IMR-90 (cell line): Measurements from ENCODE around the gene PTGER2. TPM values are rescaled to one million over a fixed set of nuclear protein-coding genes. Genes with fewer than 3 reads are reported as not detected.

Experiments used
- ATAC-seq: fragments of 200-7000 bp; cut with Tn5 transposase; 2 replicates; pipeline ENCODE4 v1.9.1; 2020; ENCODE audit warnings: low read depth, mild to moderate bottlenecking, moderate library complexity
- BruUV-seq: library from RNA; stranded (reverse); fragments of 400-500 nt; replicated peaks from 2 replicates; lab custom pipeline; 2021; lab: Mats Ljungman, UMichigan
- CTCF ChIA-PET: fragments of 300-600 bp; formaldehyde crosslinking; extraction: SDS; loops from one replicate; lab custom pipeline; 2021; ENCODE audit warnings: antibody characterized with exemption; lab: Yijun Ruan, JAX
- POLR2A ChIA-PET: fragments of 300-600 bp; sonication (Branson Sonifier 250); formaldehyde crosslinking; loops from one replicate; lab custom pipeline; 2022; ENCODE audit warnings: antibody characterized with exemption; ENCODE audit not compliant: unreplicated experiment; lab: Charles Lee
- DNase-seq: peaks from one replicate; pipeline ENCODE4 v3.0.0; 2013
- H2AFZ ChIP-seq: replicated peaks from 2 replicates; pipeline ENCODE3; 2013; ENCODE audit warnings: low read length, mild to moderate bottlenecking; ENCODE audit not compliant: poor library complexity
- H2AK5ac ChIP-seq: 2 replicates; pipeline ENCODE4 v1.6.1; 2013; ENCODE audit warnings: low read depth, low read length, inconsistent platforms
- H2AK9ac ChIP-seq: replicated peaks from 2 replicates; pipeline ENCODE3; 2013; ENCODE audit warnings: mild to moderate bottlenecking, low read depth, low read length, moderate library complexity; ENCODE audit not compliant: poor library complexity
- H2BK120ac ChIP-seq: 2 replicates; pipeline ENCODE4 v1.6.1; 2013; ENCODE audit warnings: low read depth, low read length, inconsistent platforms
- H2BK15ac ChIP-seq: 3 replicates; pipeline ENCODE4 v1.6.1; 2013; ENCODE audit warnings: low read depth, low read length, inconsistent platforms
- H2BK20ac ChIP-seq: 2 replicates; pipeline ENCODE4 v1.6.1; 2013; ENCODE audit warnings: low read depth, mild to moderate bottlenecking, inconsistent platforms, low read length, moderate library complexity
- H2BK5ac ChIP-seq: 2 replicates; pipeline ENCODE4 v1.6.1; 2013; ENCODE audit warnings: mild to moderate bottlenecking, low read depth, low read length, inconsistent platforms; ENCODE audit not compliant: poor library complexity, severe bottlenecking
- H3K14ac ChIP-seq: replicated peaks from 2 replicates; pipeline ENCODE4 v1.6.1; 2013; ENCODE audit warnings: low read depth, low read length, inconsistent platforms
- H3K18ac ChIP-seq: 2 replicates; pipeline ENCODE4 v1.6.1; 2013; ENCODE audit warnings: low read depth, low read length, control low read depth
- H3K23ac ChIP-seq: 2 replicates; pipeline ENCODE4 v1.6.1; 2013; ENCODE audit warnings: low read depth, low read length, inconsistent platforms
- H3K27ac ChIP-seq: 2 replicates; pipeline ENCODE4 v1.5.1; 2013; ENCODE audit warnings: mild to moderate bottlenecking, control low read depth, low read length; ENCODE audit not compliant: insufficient read depth
- H3K27me3 ChIP-seq: 2 replicates; pipeline ENCODE4 v1.6.1; 2013; ENCODE audit warnings: low read length; ENCODE audit not compliant: control insufficient read depth, insufficient read depth
- H3K36me3 ChIP-seq: 2 replicates; pipeline ENCODE4 v1.6.1; 2013; ENCODE audit warnings: low read length, mixed read lengths; ENCODE audit not compliant: control insufficient read depth, insufficient read depth
- H3K4ac ChIP-seq: 2 replicates; pipeline ENCODE4 v1.6.1; 2013; ENCODE audit warnings: low read depth, low read length, inconsistent platforms
- H3K4me1 ChIP-seq: 2 replicates; pipeline ENCODE4 v1.6.1; 2013; ENCODE audit warnings: low read length, mixed read lengths; ENCODE audit not compliant: control insufficient read depth, insufficient read depth
- H3K4me2 ChIP-seq: 2 replicates; pipeline ENCODE4 v1.6.1; 2013; ENCODE audit warnings: low read depth, mild to moderate bottlenecking, control low read depth, low read length, moderate library complexity
- H3K4me3 ChIP-seq: 2 replicates; pipeline ENCODE4 v1.5.1; 2013; ENCODE audit warnings: low read depth, mild to moderate bottlenecking, control low read depth, low read length, moderate library complexity; ENCODE audit not compliant: insufficient read depth
- H3K56ac ChIP-seq: 2 replicates; pipeline ENCODE4 v1.6.1; 2013; ENCODE audit warnings: low read length, inconsistent platforms; ENCODE audit not compliant: insufficient read depth; ENCODE audit errors: extremely low read depth
- H3K79me1 ChIP-seq, 2 experiments: 2 replicates each; pipeline ENCODE4 v1.6.1; 2013; ENCODE audit warnings: low read length in 2 of 2, inconsistent platforms in 1 of 2, low read depth in 1 of 2
- H3K9ac ChIP-seq: 2 replicates; pipeline ENCODE4 v1.6.1; 2013; ENCODE audit warnings: low read depth, low read length, control low read depth
- H3K9me1 ChIP-seq: 2 replicates; pipeline ENCODE4 v1.6.1; 2013; ENCODE audit warnings: low read length, inconsistent platforms; ENCODE audit not compliant: insufficient read depth
- H3K9me3 ChIP-seq: 2 replicates; pipeline ENCODE4 v1.6.1; 2013; ENCODE audit warnings: low read length; ENCODE audit not compliant: control insufficient read depth, insufficient read depth
- H4K20me1 ChIP-seq: 2 replicates; pipeline ENCODE4 v1.6.1; 2013; ENCODE audit warnings: low read length, inconsistent platforms; ENCODE audit not compliant: insufficient read depth
- H4K5ac ChIP-seq: 2 replicates; pipeline ENCODE4 v1.6.1; 2013; ENCODE audit warnings: mild to moderate bottlenecking, low read depth, low read length, control low read depth
- H4K8ac ChIP-seq, 2 experiments: 2 replicates each; pipeline ENCODE4 v1.6.1; 2013; ENCODE audit warnings: low read depth in 2 of 2, low read length in 2 of 2, control low read depth in 1 of 2, inconsistent platforms in 1 of 2
- H4K91ac ChIP-seq: 2 replicates; pipeline ENCODE4 v1.6.1; 2013; ENCODE audit warnings: low read depth, low read length, inconsistent platforms; ENCODE audit not compliant: insufficient read depth
- CEBPB ChIP-seq: IDR thresholded peaks from 2 replicates; pipeline ENCODE4 v1.6.1; 2012; ENCODE audit warnings: low read depth, low read length, improper control_type of control experiment
- CHD1 ChIP-seq: IDR thresholded peaks from 2 replicates; pipeline ENCODE4 v1.6.1; 2012; ENCODE audit warnings: low read depth, low read length, improper control_type of control experiment
- MAZ ChIP-seq: IDR thresholded peaks from 2 replicates; pipeline ENCODE4 v1.6.1; 2012; ENCODE audit warnings: low read depth, mild to moderate bottlenecking, low read length, improper control_type of control experiment, moderate library complexity, borderline replicate concordance
- RCOR1 ChIP-seq: IDR thresholded peaks from 2 replicates; pipeline ENCODE4 v1.6.1; 2012; ENCODE audit warnings: mild to moderate bottlenecking, low read length, improper control_type of control experiment; ENCODE audit not compliant: insufficient replicate concordance
- RFX5 ChIP-seq: IDR thresholded peaks from 2 replicates; pipeline ENCODE4 v1.8.0; 2012; ENCODE audit warnings: low read depth, mild to moderate bottlenecking, low read length, moderate library complexity
- WGBS, 2 experiments: methylation state at CpG; one replicate each; pipeline versions ENCODE4 v1.1.5 to v1.1.7; 2013; ENCODE audit warnings: missing lambda C conversion rate in 2 of 2; ENCODE audit not compliant: insufficient read length in 1 of 2; ENCODE audit errors: extremely low coverage in 2 of 2; 5-methylcytosine and 5-hydroxymethylcytosine counted together
- dilution Hi-C: fragments of 300-500 bp; cut with HindIII; formaldehyde crosslinking; loops from one replicate; pipeline ENCODE4 v1.14.3; 2018; ENCODE audit warnings: low sequenced_read_pairs; ENCODE audit not compliant: unreplicated experiment
- in situ Hi-C: fragments of 300-500 bp; cut with MboI; formaldehyde crosslinking; loops from 3 replicates; pipeline ENCODE4 v1.14.3; 2019; ENCODE audit warnings: low sequenced_read_pairs, inconsistent platforms, mixed read lengths
- intact Hi-C: fragments of 100-400 bp; cut with micrococcal nuclease; formaldehyde crosslinking; loops from 2 replicates; pipeline ENCODE4 v1.10.0; 2022
- polyA plus RNA-seq, 3 experiments: library from polyadenylated mRNA; depleted of rRNA; stranded (reverse); fragments of >200 nt; gene quantifications; 2 replicates each; pipeline ENCODE4 v1.2.3, GENCODE V29; 2012; ENCODE audit warnings: low replicate concordance in 1 of 3
- total RNA-seq: library from RNA; depleted of rRNA; stranded (reverse); fragments of >200 nt; gene quantifications from 2 replicates; pipeline ENCODE4 v1.2.3, GENCODE V29; 2012
- TF ChIP-seq, protein P1 (sequence below): conservative IDR thresholded peaks from 2 replicates; pipeline ENCODE4 v1.5.1; 2012; ENCODE audit warnings: mild to moderate bottlenecking, low read depth, low read length, improper control_type of control experiment

The PTGER2 gene
- total and polyA plus RNA-seq, 2 of the 4 experiments (the other 2 are of a cell fraction) = 24.7 to 58.5 TPM

DNA sequence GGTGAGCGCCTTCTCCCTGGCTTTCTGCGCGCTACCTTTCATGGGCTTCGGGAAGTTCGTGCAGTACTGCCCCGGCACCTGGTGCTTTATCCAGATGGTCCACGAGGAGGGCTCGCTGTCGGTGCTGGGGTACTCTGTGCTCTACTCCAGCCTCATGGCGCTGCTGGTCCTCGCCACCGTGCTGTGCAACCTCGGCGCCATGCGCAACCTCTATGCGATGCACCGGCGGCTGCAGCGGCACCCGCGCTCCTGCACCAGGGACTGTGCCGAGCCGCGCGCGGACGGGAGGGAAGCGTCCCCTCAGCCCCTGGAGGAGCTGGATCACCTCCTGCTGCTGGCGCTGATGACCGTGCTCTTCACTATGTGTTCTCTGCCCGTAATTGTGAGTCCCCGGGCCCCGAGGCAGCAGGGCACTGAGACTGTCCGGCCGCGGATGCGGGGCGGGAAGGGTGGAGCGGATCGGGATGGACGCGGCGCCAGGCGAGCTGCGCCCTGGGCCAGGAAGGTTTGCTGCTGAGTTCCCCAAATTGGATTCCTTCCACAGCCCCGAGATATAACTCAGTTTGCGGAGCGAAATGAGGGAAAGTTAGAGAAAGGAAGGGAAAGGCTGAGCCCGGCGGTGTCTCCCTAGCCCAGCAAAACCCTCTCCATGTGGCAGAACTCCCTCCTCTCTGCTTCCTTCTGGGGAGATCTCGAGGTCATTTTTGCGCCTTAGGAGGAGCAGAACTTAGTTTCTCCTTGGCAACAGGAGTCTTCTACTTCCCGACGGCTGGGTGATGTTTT is 45.6 kb upstream of the PTGER2 start:
- Histone ChIP-seq H4K8ac (no peak overlapping the region), H3K56ac (no peak overlapping the region), H4K5ac (no peak overlapping the region), H4K20me1 (no peaks in the 10 kb centered on the region), H3K23ac (no peak overlapping the region), H3K9me1 (0 out of 2 replicates have a peak, but pooled peaks cover 3% of the 10 kb centered on the region), H3K18ac (no peak overlapping the region), H3K4me2 (peak overlapping the region; percentile 88), H3K14ac (no peak overlapping the region), H3K4ac (no peak overlapping the region), H3K9me3 (no peaks in the 10 kb centered on the region), H2BK20ac (no peak overlapping the region), H2BK120ac (no peak overlapping the region), H3K79me1 (no peaks in the 10 kb centered on the region), H2AK9ac (no peak overlapping the region), H2BK15ac (no peak overlapping the region), H4K91ac (no peak overlapping the region), H3K27ac (no peak overlapping the region), H2BK5ac (no peak overlapping the region), H2AK5ac (no peak overlapping the region), H3K4me3 (peak overlapping the region; percentile 26; the same call in 1 of the 2 replicates), H2AFZ (peak overlapping the region; percentile 73), H3K4me1 (peaks cover 4% of the 10 kb centered on the region; the same call in 1 of the 2 replicates), H3K36me3 (no peaks in the 10 kb centered on the region), H3K27me3 (peaks cover 43% of the 10 kb centered on the region), H3K9ac (no peak overlapping the region)
- dilution Hi-C loops = no loop called here
- CTCF ChIA-PET = no interaction called here
- no peak for TF ChIP-seq CEBPB
- TF ChIP-seq RFX5 = no peak
- TF ChIP-seq MAZ = no peak
- no peak for TF ChIP-seq RCOR1
- TF ChIP-seq, protein P1, sequence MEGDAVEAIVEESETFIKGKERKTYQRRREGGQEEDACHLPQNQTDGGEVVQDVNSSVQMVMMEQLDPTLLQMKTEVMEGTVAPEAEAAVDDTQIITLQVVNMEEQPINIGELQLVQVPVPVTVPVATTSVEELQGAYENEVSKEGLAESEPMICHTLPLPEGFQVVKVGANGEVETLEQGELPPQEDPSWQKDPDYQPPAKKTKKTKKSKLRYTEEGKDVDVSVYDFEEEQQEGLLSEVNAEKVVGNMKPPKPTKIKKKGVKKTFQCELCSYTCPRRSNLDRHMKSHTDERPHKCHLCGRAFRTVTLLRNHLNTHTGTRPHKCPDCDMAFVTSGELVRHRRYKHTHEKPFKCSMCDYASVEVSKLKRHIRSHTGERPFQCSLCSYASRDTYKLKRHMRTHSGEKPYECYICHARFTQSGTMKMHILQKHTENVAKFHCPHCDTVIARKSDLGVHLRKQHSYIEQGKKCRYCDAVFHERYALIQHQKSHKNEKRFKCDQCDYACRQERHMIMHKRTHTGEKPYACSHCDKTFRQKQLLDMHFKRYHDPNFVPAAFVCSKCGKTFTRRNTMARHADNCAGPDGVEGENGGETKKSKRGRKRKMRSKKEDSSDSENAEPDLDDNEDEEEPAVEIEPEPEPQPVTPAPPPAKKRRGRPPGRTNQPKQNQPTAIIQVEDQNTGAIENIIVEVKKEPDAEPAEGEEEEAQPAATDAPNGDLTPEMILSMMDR = no peak
- no peak for TF ChIP-seq CHD1
- ATAC-seq (peak; percentile 64), DNase-seq (peak; percentile 13)
- POLR2A ChIA-PET = no interaction called here
- in situ Hi-C loops = no loop called here
- intact Hi-C loops = no loop called here
- WGBS, 2 experiments = 3% methylated on average over 19 of the region's 54 CpGs; no CpG with 5 or more reads in 1 of the 2 experiments
- no TSS peak for BruUV-seq
